Measurements from ENCODE around the gene CPNE6.

DNA sequence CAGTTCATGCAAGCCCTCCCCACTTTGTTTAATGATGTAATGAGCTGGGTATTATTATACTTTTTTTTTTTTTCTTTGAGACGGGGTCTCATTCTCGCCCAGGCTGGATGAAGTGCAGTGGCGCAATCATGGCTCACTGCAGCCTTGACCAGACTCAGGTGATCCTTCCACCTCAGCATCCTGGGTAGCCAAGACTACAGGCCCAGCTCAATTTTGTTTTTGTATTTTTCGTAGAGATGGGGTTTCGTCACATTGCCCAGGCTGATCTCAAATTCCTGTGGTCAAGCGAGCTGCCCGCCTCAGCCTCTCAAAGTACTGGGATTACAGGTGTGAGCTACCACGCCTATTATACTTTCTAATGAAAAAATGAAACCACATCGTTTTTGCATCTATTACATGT is 38.7 kb downstream of the CPNE6 start:
- no peak for TF ChIP-seq POLR2A (IDR thresholded peaks at IDR 0.05; ENCODE audit: low read depth, low read length)
- TF ChIP-seq POLR2AphosphoS5 (IDR thresholded peaks at IDR 0.05; ENCODE audit: low read depth, low read length) = no peak
